GM12878 (cell line): ENCODE data around the gene ASIC4. TPM values are rescaled to one million over a fixed set of nuclear protein-coding genes. Genes with fewer than 3 reads are reported as not detected.

Source experiments
- ATAC-seq: fragments of 200-7000 bp; cut with Tn5 transposase; 3 replicates; pipeline ENCODE4 v1.9.1; 2020; ENCODE audit warnings: mild to moderate bottlenecking, moderate library complexity
- BruUV-seq: library from RNA; stranded (reverse); fragments of 400-500 nt; replicated peaks from 2 replicates; lab custom pipeline; 2021; lab: Mats Ljungman, UMichigan
- CTCF ChIA-PET: fragments of 300-600 bp; sonication (Branson Sonifier 250); formaldehyde crosslinking; extraction: SDS; loops from one replicate; lab custom pipeline; 2021; ENCODE audit warnings: inconsistent platforms; lab: Yijun Ruan, JAX
- POLR2A ChIA-PET: fragments of 350-600 bp; formaldehyde crosslinking; extraction: SDS; loops from one replicate; lab custom pipeline; 2021; ENCODE audit warnings: inconsistent platforms; lab: Charles Lee
- RAD21 ChIA-PET: fragments of 300-600 bp; sonication (Branson Sonifier 250); formaldehyde crosslinking; loops from one replicate; lab custom pipeline; 2023; ENCODE audit warnings: antibody characterized with exemption; ENCODE audit not compliant: unreplicated experiment; lab: Charles Lee
- SMC1A ChIA-PET: fragments of 300-600 bp; sonication (Branson Sonifier 250); formaldehyde crosslinking; loops from one replicate; lab custom pipeline; 2023; ENCODE audit not compliant: unreplicated experiment, uncharacterized antibody; lab: Charles Lee
- DNase-seq: peaks from one replicate; pipeline ENCODE4 v3.0.0-alpha.2; 2011; ENCODE audit warnings: low read depth, low spot score
- FAIRE-seq: peaks from 3 replicates; lab custom pipeline; 2011; peaks lifted over from hg19 to GRCh38; lab: Jason Lieb, UNC
- H2AFZ ChIP-seq: 2 replicates; pipeline ENCODE4 v1.6.0; 2011; ENCODE audit warnings: low read depth, low read length, control low read depth; ENCODE audit not compliant: control insufficient read depth
- H3K27ac ChIP-seq: 2 replicates; pipeline ENCODE4 v1.5.1; 2011; ENCODE audit warnings: control low read depth; ENCODE audit not compliant: control insufficient read depth, insufficient read depth
- H3K27me3 ChIP-seq, 2 experiments: replicated peaks in 1 of 2; 2 replicates each; pipeline versions ENCODE4 v1.6.0 to v1.6.1; 2011; ENCODE audit warnings: low read length in 1 of 2; ENCODE audit not compliant: control insufficient read depth in 2 of 2, insufficient read depth in 2 of 2
- H3K36me3 ChIP-seq, 2 experiments: 2 replicates each; pipeline ENCODE4 v1.5.1; 2011; ENCODE audit warnings: low read length in 1 of 2; ENCODE audit not compliant: control insufficient read depth in 2 of 2, insufficient read depth in 2 of 2
- H3K4me1 ChIP-seq: 2 replicates; pipeline ENCODE4 v1.6.1; 2011; ENCODE audit warnings: mild to moderate bottlenecking, low read length, moderate library complexity, mixed read lengths; ENCODE audit not compliant: control insufficient read depth, insufficient read depth
- H3K4me2 ChIP-seq: 2 replicates; pipeline ENCODE4 v1.6.0; 2011; ENCODE audit warnings: control low read depth; ENCODE audit not compliant: control insufficient read depth, insufficient read depth
- H3K4me3 ChIP-seq: fragments of 200-600 bp; sonication (generic); 2 replicates; pipeline ENCODE4 v1.5.1; 2016
- H3K79me2 ChIP-seq: 2 replicates; pipeline ENCODE4 v1.6.0; 2011; ENCODE audit warnings: low read length; ENCODE audit not compliant: control insufficient read depth, insufficient read depth
- H3K9ac ChIP-seq: 2 replicates; pipeline ENCODE4 v1.8.0; 2011; ENCODE audit warnings: low read length, control low read depth, mixed read lengths; ENCODE audit not compliant: control insufficient read depth, insufficient read depth
- H3K9me3 ChIP-seq: replicated peaks from 3 replicates; pipeline ENCODE4 v1.5.1; 2011; ENCODE audit warnings: mild to moderate bottlenecking, low read length; ENCODE audit not compliant: control insufficient read depth, insufficient read depth
- H4K20me1 ChIP-seq: 2 replicates; pipeline ENCODE4 v1.6.0; 2011; ENCODE audit not compliant: control insufficient read depth, insufficient read depth
- E2F8 ChIP-seq: fragments of 450-650 bp; IDR thresholded peaks from 2 replicates; pipeline ENCODE4 v1.6.1; 2018; ENCODE audit warnings: mild to moderate bottlenecking, low read depth, moderate library complexity; ENCODE audit not compliant: partially characterized antibody
- PRDM15 ChIP-seq: fragments of 450-650 bp; formaldehyde crosslinking; IDR thresholded peaks from 2 replicates; pipeline ENCODE4 v1.4.0; 2020; ENCODE audit warnings: mild to moderate bottlenecking, moderate library complexity
- REST ChIP-seq: IDR thresholded peaks from 2 replicates; pipeline ENCODE4 v1.6.1; 2012; ENCODE audit warnings: mild to moderate bottlenecking, low read depth, low read length
- WGBS: methylation state at CpG from one replicate; pipeline ENCODE4 v1.1.6; 2016; ENCODE audit warnings: low lambda C conversion rate; ENCODE audit not compliant: insufficient replicate concordance, insufficient coverage; ENCODE audit errors: missing lambda C conversion rate; 5-methylcytosine and 5-hydroxymethylcytosine counted together
- in situ Hi-C: fragments of 300-500 bp; cut with MboI; formaldehyde crosslinking; loops from 9 replicates; pipeline ENCODE4 v1.14.3; 2018; ENCODE audit warnings: mixed read lengths
- intact Hi-C: fragments of 100-400 bp; cut with micrococcal nuclease; formaldehyde crosslinking; loops from one replicate; pipeline ENCODE4 v1.14.2; 2022; ENCODE audit not compliant: unreplicated experiment
- polyA plus RNA-seq, 11 experiments: library from polyadenylated mRNA; depleted of rRNA in 4 of 11; unstranded in 6 of 11; stranded (reverse) in 5 of 11; fragments of >200 nt; fragmentation: Nextera tagmentation in 4 of 11; fragmentation: Illumina TruSeq in 1 of 11; extraction: Ambion mirVana in 4 of 11; extraction: Trizol in 1 of 11; gene quantifications; 1 replicate in 1 of 11; 2 replicates in 10 of 11; pipeline versions ENCODE4 v1.2.1 to v1.2.3, GENCODE V29; 2011 to 2016; ENCODE audit warnings: inconsistent platforms in 2 of 11, missing spikeins in 2 of 11, low read depth in 1 of 11
- total RNA-seq, 4 experiments: library from RNA; depleted of rRNA in 3 of 4; stranded (reverse); fragments of >200 nt in 3 of 4; fragmentation: Illumina TruSeq in 1 of 4; extraction: Trizol in 1 of 4; gene quantifications; 2 replicates each; pipeline versions ENCODE4 v1.2.1 to v1.2.3, GENCODE V29; 2013 to 2021

ASIC4 gene
- total and polyA plus RNA-seq, 10 of the 15 experiments (the other 5 are each of a cell fraction or from before 2014, with no cell fraction given): 0.01 TPM; not detected in 9

GRCh38 chr2:219489315-219489714, 25.0 kb upstream of the ASIC4 start:
- TF ChIP-seq E2F8 (no peak), REST (no peak), PRDM15 (CRISPR knock-in tag) (no peak)
- Histone ChIP-seq H3K36me3 (no peaks in the 10 kb centered on the region), H3K9me3 (no peaks in the 10 kb centered on the region), H3K9ac (no peak overlapping the region), H3K27ac (no peak overlapping the region), H2AFZ (no peak overlapping the region), H3K27me3 (peaks cover 6 to 23% of the 10 kb centered on the region in 2 experiments), H4K20me1 (no peaks in the 10 kb centered on the region), H3K4me2 (no peak overlapping the region), H3K4me1 (no peaks in the 10 kb centered on the region), H3K4me3 (no peak overlapping the region), H3K79me2 (no peaks in the 10 kb centered on the region)
- ChIA-PET SMC1A (no interaction called here), CTCF (interaction anchor here (1.2 kb wide), 1 partner anchor 40 kb away, joined by 3 read pairs; no protein-coding TSS in a partner anchor), RAD21 (no interaction called here), POLR2A (no interaction called here)
- BruUV-seq: no TSS peak
- FAIRE-seq (no peak), ATAC-seq (no peak), DNase-seq (no peak)
- intact Hi-C loops (no loop called here), in situ Hi-C loops (no loop called here)
- 5% methylated on average over 9 of the region's 9 CpGs for WGBS
